OCI-LY1 (cell line): ENCODE measurements around the gene CDH4.

Experiments
- H2AFZ ChIP-seq: fragments of 200-600 bp; sonication (generic), shearing (Covaris generic); 2 replicates; pipeline ENCODE4 v1.6.0; 2014; ENCODE audit warnings: antibody characterized with exemption, mild to moderate bottlenecking, low read length
- H3F3A ChIP-seq: fragments of 200-600 bp; sonication (generic), shearing (Covaris generic); 2 replicates; pipeline ENCODE4 v1.6.0; 2014; ENCODE audit warnings: mild to moderate bottlenecking, antibody characterized with exemption, low read length, moderate library complexity; ENCODE audit not compliant: insufficient read depth
- H3K27ac ChIP-seq: fragments of 200-600 bp; sonication (generic); 2 replicates; pipeline ENCODE4 v1.5.1; 2014; ENCODE audit warnings: low read length, mixed run types, mild to moderate bottlenecking, low read depth; ENCODE audit not compliant: poor library complexity, severe bottlenecking
- H3K27me3 ChIP-seq: fragments of 200-600 bp; sonication (generic); 2 replicates; pipeline ENCODE4 v1.6.0; 2014; ENCODE audit warnings: antibody characterized with exemption, mild to moderate bottlenecking, low read length, moderate library complexity; ENCODE audit not compliant: insufficient read depth
- H3K36me3 ChIP-seq: fragments of 200-600 bp; sonication (generic); 2 replicates; pipeline ENCODE4 v1.6.1; 2014; ENCODE audit warnings: mild to moderate bottlenecking, antibody characterized with exemption, low read length, moderate library complexity, mixed read lengths; ENCODE audit not compliant: insufficient read depth
- H3K4me1 ChIP-seq: fragments of 200-600 bp; sonication (generic); 2 replicates; pipeline ENCODE4 v1.5.1; 2014; ENCODE audit warnings: mild to moderate bottlenecking, low read length, moderate library complexity; ENCODE audit not compliant: insufficient read depth, severe bottlenecking
- H3K4me2 ChIP-seq: fragments of 200-600 bp; sonication (generic), shearing (Covaris generic); 2 replicates; pipeline ENCODE4 v1.6.1; 2014; ENCODE audit warnings: low read length
- H3K4me3 ChIP-seq: fragments of 200-600 bp; sonication (generic); 2 replicates; pipeline ENCODE4 v1.5.1; 2014; ENCODE audit warnings: low read length, low read depth, mild to moderate bottlenecking, mixed read lengths; ENCODE audit not compliant: poor library complexity, severe bottlenecking
- H3K79me2 ChIP-seq: fragments of 200-600 bp; shearing (Covaris generic); 2 replicates; pipeline ENCODE4 v1.6.1; 2016; ENCODE audit warnings: mixed run types, low read length, mixed read lengths; ENCODE audit not compliant: insufficient read depth
- H3K9ac ChIP-seq: fragments of 200-600 bp; sonication (generic), shearing (Covaris generic); 2 replicates; pipeline ENCODE4 v1.6.1; 2014; ENCODE audit warnings: mild to moderate bottlenecking, low read length, mixed read lengths
- H3K9me2 ChIP-seq: fragments of 200-600 bp; sonication (generic), shearing (Covaris generic); 2 replicates; pipeline ENCODE4 v1.6.1; 2014; ENCODE audit warnings: low read depth, mild to moderate bottlenecking, low read length, mixed read lengths
- H3K9me3 ChIP-seq: fragments of 200-600 bp; shearing (Covaris generic); 2 replicates; pipeline ENCODE4 v1.6.1; 2014; ENCODE audit warnings: low read length, mixed read lengths
- H4K20me1 ChIP-seq: fragments of 200-600 bp; sonication (generic), shearing (Covaris generic); 2 replicates; pipeline ENCODE4 v1.6.0; 2016; ENCODE audit warnings: mild to moderate bottlenecking, low read length; ENCODE audit not compliant: insufficient read depth
- EZH2 ChIP-seq: fragments of 200-600 bp; sonication (generic), shearing (Covaris generic); IDR thresholded peaks from 2 replicates; pipeline ENCODE4 v1.8.0; 2017; ENCODE audit warnings: borderline replicate concordance, mixed run types, mild to moderate bottlenecking, antibody characterized with exemption, low read length, moderate library complexity, mixed read lengths
- TF ChIP-seq, protein P1 (sequence below): fragments of 200-600 bp; sonication (generic), shearing (Covaris generic); IDR thresholded peaks from 2 replicates; pipeline ENCODE4 v1.5.1; 2017; ENCODE audit warnings: mild to moderate bottlenecking, antibody characterized with exemption, low read length, moderate library complexity, mixed read lengths

The CDH4 gene

DNA sequence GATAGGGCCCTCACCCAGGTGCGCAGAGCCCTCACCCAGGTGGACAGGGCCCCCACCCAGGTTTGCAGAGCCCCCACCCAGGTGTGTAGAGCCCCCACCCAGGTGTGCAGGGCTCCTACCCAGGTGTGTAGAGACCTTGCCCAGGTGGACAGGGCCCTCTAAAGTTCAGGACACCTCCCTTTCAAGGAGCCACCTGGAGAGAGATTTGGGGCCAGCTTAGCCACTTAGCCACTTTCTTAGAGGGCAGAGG lies 533.4 kb downstream of the CDH4 start:
- Histone ChIP-seq H3K9me3 (no peaks in the 10 kb centered on the region), H3K9me2 (no peaks in the 10 kb centered on the region), H3K4me1 (no peaks in the 10 kb centered on the region), H2AFZ (no peak overlapping the region), H3K27me3 (no peaks in the 10 kb centered on the region), H3K4me3 (no peak overlapping the region), H3K4me2 (no peak overlapping the region), H4K20me1 (no peaks in the 10 kb centered on the region), H3K79me2 (no peaks in the 10 kb centered on the region), H3K36me3 (no peaks in the 10 kb centered on the region), H3K27ac (no peak overlapping the region), H3K9ac (no peak overlapping the region), H3F3A (no peaks in the 10 kb centered on the region)
- TF ChIP-seq, protein P1, sequence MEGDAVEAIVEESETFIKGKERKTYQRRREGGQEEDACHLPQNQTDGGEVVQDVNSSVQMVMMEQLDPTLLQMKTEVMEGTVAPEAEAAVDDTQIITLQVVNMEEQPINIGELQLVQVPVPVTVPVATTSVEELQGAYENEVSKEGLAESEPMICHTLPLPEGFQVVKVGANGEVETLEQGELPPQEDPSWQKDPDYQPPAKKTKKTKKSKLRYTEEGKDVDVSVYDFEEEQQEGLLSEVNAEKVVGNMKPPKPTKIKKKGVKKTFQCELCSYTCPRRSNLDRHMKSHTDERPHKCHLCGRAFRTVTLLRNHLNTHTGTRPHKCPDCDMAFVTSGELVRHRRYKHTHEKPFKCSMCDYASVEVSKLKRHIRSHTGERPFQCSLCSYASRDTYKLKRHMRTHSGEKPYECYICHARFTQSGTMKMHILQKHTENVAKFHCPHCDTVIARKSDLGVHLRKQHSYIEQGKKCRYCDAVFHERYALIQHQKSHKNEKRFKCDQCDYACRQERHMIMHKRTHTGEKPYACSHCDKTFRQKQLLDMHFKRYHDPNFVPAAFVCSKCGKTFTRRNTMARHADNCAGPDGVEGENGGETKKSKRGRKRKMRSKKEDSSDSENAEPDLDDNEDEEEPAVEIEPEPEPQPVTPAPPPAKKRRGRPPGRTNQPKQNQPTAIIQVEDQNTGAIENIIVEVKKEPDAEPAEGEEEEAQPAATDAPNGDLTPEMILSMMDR, result no peak

- H3K4me1 ChIP-seq, result no peaks in the 10 kb centered on the region
- H3F3A ChIP-seq, result no peaks in the 10 kb centered on the region
- H4K20me1 ChIP-seq, result no peaks in the 10 kb centered on the region
- no peak overlapping the region for H3K27ac ChIP-seq
- TF ChIP-seq, protein P1, result no peak
- no peak for TF ChIP-seq EZH2
- no peaks in the 10 kb centered on the region for H3K79me2 ChIP-seq
- no peak overlapping the region for H3K4me2 ChIP-seq
- no peak overlapping the region for H3K4me3 ChIP-seq
- H3K9me2 ChIP-seq, result no peaks in the 10 kb centered on the region
- no peak overlapping the region for H2AFZ ChIP-seq
- no peaks in the 10 kb centered on the region for H3K36me3 ChIP-seq
- H3K27me3 ChIP-seq, result no peaks in the 10 kb centered on the region
- no peak overlapping the region for H3K9ac ChIP-seq
- H3K9me3 ChIP-seq, result no peaks in the 10 kb centered on the region
Measured at GRCh38 chr20:61786230-61786629, 534.2 kb downstream of the CDH4 start.

- no peaks in the 10 kb centered on the region for H4K20me1 ChIP-seq
- no peak overlapping the region for H3K4me3 ChIP-seq
- H3K9me2 ChIP-seq, result no peaks in the 10 kb centered on the region
- no peaks in the 10 kb centered on the region for H3K36me3 ChIP-seq
- H3K4me1 ChIP-seq, result no peaks in the 10 kb centered on the region
- H3K9ac ChIP-seq, result no peak overlapping the region
- H2AFZ ChIP-seq, result no peak overlapping the region
- H3K4me2 ChIP-seq, result no peak overlapping the region
- no peaks in the 10 kb centered on the region for H3K79me2 ChIP-seq
- no peaks in the 10 kb centered on the region for H3K27me3 ChIP-seq
- H3K27ac ChIP-seq, result no peak overlapping the region
- no peaks in the 10 kb centered on the region for H3K9me3 ChIP-seq
- H3F3A ChIP-seq, result no peaks in the 10 kb centered on the region
- TF ChIP-seq EZH2, result no peak
- TF ChIP-seq, protein P1, result no peak
Measured at GRCh38 chr20:61788343-61788742, 536.3 kb downstream of the CDH4 start.

DNA sequence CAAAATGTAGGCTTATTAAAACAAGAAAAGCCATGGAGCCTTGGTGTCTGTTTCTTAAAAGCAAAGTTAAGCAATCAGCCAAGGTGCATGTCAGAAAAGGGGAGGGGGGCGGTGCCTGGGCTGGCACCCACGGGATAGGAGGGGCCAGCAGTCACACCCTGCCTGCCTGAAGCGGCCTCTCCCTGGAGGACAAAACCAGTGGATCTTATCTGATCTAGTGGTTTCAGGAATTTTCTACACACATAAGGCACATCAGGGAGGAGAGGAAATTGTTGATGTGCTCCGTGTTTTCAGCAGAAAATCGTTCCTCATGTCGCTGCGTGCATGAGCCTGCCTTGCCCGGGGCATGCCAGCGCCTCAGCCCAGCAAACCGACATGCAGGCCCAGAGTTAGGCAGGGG lies 537.3 kb downstream of the CDH4 start:
- Histone ChIP-seq H3K4me3 (no peak overlapping the region), H3F3A (no peaks in the 10 kb centered on the region), H3K9ac (no peak overlapping the region), H3K9me3 (no peaks in the 10 kb centered on the region), H3K79me2 (no peaks in the 10 kb centered on the region), H3K27ac (no peak overlapping the region), H3K27me3 (no peaks in the 10 kb centered on the region), H3K4me2 (no peak overlapping the region), H2AFZ (no peak overlapping the region), H4K20me1 (no peaks in the 10 kb centered on the region), H3K36me3 (no peaks in the 10 kb centered on the region), H3K9me2 (no peaks in the 10 kb centered on the region), H3K4me1 (no peaks in the 10 kb centered on the region)
- TF ChIP-seq, protein P1, result no peak
- TF ChIP-seq EZH2, result no peak
